ENCODE results near the gene FITM2.

- TF ChIP-seq POLR2AphosphoS5 (IDR thresholded peaks at IDR 0.05; ENCODE audit: low read depth, low read length): no peak
- no peak for TF ChIP-seq POLR2A (IDR thresholded peaks at IDR 0.05; ENCODE audit: low read depth, low read length)
Observed at GRCh38 chr20:44288252-44288651, 22.8 kb downstream of the FITM2 start.
